Pulmonary artery endothelial cell (primary cell): ENCODE measurements around the gene MEGF11. TPM values are rescaled to one million over a fixed set of nuclear protein-coding genes. Genes with fewer than 3 reads are reported as not detected.
"Not testable (repeated sequence)": the region's sequence is repeated elsewhere in the genome, so short reads cannot be mapped to it uniquely, and the experiment has no call there.

Experiments
- DNase-seq: peaks from one replicate; pipeline ENCODE4 v3.0.0-alpha.2; 2011; ENCODE audit warnings: low read depth, low spot score
- total RNA-seq: library from RNA; depleted of rRNA; stranded (reverse); fragments of >200 nt; gene quantifications from 2 replicates; pipeline ENCODE4 v1.2.3, GENCODE V29; 2014

The MEGF11 gene
- total RNA-seq, 1 donor from 2014 or later = under 0.01 TPM

GRCh38 chr15:66008940-66009562 lies 244.5 kb downstream of the MEGF11 start:
- DNase-seq = no peak

- DNase-seq = no peak
Measured at GRCh38 chr15:66007663-66008262, 245.8 kb downstream of the MEGF11 start.

- no peak for DNase-seq
Measured at GRCh38 chr15:66006986-66007385, 246.6 kb downstream of the MEGF11 start.

- no peak for DNase-seq
Measured at GRCh38 chr15:66004618-66005262, 248.8 kb downstream of the MEGF11 start.

DNA sequence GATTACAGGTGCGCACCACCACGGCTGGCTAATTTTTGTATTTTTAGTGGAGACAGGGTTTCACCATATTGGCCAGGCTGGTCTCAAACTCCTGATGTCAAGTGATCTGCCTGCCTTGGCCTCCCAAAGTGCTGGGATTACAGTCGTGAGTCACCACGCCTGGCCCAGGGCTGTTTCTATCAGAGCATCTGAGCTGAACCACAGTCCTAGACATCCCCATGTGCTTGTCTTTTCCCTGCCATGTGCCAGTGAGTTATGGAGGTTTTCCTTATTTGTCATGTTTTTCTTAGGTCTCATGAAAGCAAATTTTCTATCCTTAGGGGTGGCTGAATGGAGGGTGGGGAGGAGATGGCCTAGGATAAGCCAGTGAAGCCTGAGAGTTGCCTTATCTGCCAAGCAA lies 250.4 kb downstream of the MEGF11 start:
- DNase-seq = not testable (repeated sequence)

GRCh38 chr15:66001717-66002426 lies 251.7 kb downstream of the MEGF11 start:
- DNase-seq = no peak

DNA sequence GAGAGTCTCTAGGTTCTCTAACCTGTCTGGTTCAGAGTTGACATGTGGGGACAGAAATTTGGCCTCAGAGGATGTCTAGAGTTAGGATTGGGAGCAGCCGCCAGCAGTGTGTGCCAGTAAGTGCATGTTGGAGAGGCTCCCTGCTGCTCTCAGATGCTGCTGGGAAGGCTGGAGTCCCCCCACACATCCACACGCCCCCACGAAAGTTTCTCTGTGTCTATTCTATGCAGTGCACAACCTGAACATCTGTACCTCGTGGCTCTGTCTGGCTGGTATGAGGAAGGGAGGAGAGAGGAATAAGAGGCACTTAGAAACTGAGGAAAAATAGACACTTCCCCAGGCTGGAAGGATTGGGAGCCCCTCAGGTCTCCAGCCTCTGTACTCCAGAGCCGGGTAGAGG lies 252.5 kb downstream of the MEGF11 start:
- no peak for DNase-seq

- no peak for DNase-seq
Measured at GRCh38 chr15:65998486-65998885, 255.1 kb downstream of the MEGF11 start.

GRCh38 chr15:65996901-65997300 lies 256.6 kb downstream of the MEGF11 start:
- no peak for DNase-seq

DNA sequence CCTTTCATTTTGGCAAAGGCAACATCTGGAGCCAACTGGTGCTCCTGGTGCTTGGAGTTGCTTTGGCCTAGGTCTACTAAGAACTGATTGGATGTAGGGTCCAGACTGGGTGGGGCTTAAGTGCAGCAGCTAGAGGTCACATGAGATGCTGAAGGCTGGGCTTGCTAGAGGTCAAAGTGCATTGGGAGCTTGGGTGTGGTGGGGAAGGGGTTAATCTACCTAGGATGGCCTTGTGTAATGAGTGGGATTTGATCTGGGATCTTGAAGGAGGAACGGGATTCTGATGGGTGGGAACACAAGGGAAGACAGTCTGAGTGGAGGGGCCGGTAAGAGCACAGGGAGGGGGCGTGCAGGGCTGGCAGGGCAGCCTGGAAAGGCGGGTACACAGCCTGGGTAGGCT lies 258.7 kb downstream of the MEGF11 start:
- no peak for DNase-seq

DNA sequence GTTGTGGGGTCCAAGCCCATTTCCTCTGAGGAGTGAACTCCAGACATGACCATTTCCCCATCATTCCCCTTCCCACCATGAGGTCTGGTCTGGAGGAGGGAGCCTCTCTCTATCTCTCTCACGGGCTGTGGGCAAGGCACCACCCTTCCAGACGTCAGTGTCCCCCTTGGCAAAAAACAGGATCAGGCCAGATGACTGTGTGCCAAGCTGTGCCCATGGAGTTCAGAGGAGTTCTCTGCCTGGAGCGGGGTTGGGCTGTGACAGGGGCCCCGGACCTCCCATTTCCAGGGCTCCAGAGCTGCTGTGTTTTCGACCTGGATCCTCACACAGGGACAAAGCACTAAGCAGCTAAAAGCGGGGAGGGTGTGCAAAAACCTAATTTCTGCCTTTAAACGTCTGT lies 259.8 kb downstream of the MEGF11 start:
- no peak for DNase-seq

DNA sequence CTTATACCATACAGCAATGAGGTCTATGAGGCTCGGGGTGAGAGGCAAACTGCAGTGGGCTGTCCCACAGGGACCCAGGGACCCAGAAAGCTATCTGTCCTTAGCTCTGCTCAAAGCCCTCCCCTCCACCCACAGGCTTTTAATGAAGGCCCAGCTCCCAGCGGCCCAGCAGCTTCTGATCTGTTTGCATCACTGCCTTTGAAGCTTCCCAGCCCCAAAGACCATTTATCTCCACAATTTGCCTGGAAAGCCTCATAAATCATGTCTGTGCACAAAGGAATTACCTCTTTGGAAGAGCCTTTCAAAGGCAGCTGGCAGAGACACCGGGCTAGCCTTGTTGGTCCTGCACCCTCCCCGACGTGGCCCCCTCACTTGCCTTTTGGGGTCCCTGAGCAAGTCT lies 260.3 kb downstream of the MEGF11 start:
- no peak for DNase-seq

GRCh38 chr15:65991721-65992483 lies 261.6 kb downstream of the MEGF11 start:
- no peak for DNase-seq

- DNase-seq = no peak
Measured at GRCh38 chr15:65990298-65990981, 263.1 kb downstream of the MEGF11 start.

GRCh38 chr15:65987100-65987499 lies 266.4 kb downstream of the MEGF11 start:
- no peak for DNase-seq

- no peak for DNase-seq
Measured at GRCh38 chr15:65986416-65986815, 267.1 kb downstream of the MEGF11 start.

- DNase-seq = no peak
Measured at GRCh38 chr15:65985387-65985786, 268.2 kb downstream of the MEGF11 start.

DNA sequence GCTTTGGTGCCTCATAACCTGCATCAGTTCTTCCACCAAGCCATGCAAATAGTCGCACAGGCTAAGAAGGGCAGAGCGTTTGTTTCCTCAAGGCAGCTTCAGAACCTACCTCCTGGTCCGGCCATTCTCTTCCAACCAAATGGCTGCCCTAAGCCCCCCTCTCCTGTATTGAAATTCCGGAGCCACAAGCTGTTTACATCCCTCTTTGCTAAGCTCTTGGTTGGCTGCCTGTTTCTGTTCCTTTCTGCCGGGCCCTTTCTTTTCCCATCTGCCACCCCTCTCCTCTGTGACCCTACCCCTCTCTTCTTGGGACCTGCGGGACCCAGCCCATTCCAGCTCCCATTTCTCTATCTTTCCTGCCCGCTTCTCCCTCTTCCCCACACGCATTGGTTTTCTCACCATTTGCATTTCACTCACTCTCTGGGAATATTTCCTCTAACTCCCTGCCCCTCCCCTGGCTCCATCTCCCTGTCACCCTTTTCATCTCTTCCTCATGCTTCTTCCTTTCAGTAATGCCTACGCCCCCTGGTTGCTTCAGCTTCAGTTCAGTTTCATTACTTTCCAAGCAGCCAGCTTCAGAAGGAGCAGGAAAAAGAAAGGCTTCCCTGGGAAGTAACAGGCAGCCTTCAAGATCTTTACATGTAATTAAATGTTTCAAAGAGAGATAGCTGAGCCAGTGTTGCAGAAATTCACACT lies 270.8 kb downstream of the MEGF11 start:
- DNase-seq = no peak

- DNase-seq = no peak
Measured at GRCh38 chr15:65981837-65982626, 271.5 kb downstream of the MEGF11 start.
